Amygdala (tissue), 56 donors: ENCODE results near the gene SASS6.

Experiments
- DNase-seq, 56 donors: peaks; one replicate each; lab custom pipeline; 2025; lab: John Stamatoyannopoulos, UW

The SASS6 gene

GRCh38 chr1:100132566-100133477 lies at the start of gene SASS6, which contains the start of gene TRMT13:
Gene SASS6 (minus strand): TSS chr1:100132930. CDS start chr1:100132814, 116 bp downstream.
Gene TRMT13 (plus strand): TSS chr1:100133163. CDS start chr1:100133169, 6 bp downstream.
- DNase-seq, result peak; percentile 77 to 98 (median 94)

GRCh38 chr1:100178091-100178490 lies 45.4 kb upstream of the SASS6 start, which contains the start of gene LRRC39:
Gene LRRC39 (minus strand): TSS chr1:100178256. CDS start chr1:100168516, 9,740 bp downstream.
- no peak for DNase-seq

- DNase-seq, result no peak
These were observed 44.7 kb upstream of the SASS6 start for GRCh38 chr1:100177295-100178041.

- no peak for DNase-seq
These were observed 35.3 kb upstream of the SASS6 start for GRCh38 chr1:100168051-100168450.

- DNase-seq, result no peak
These were observed 32.0 kb upstream of the SASS6 start for GRCh38 chr1:100164702-100165101.

- peak in 1 of 56 donors; percentile 2 for DNase-seq
These were observed 31.5 kb upstream of the SASS6 start for GRCh38 chr1:100164216-100164615.

- DNase-seq, result no peak
These were observed 30.2 kb upstream of the SASS6 start for GRCh38 chr1:100162881-100163280.

GRCh38 chr1:100152271-100152670 lies 19.5 kb upstream of the SASS6 start:
- no peak for DNase-seq

GRCh38 chr1:100151679-100152078 lies 18.9 kb upstream of the SASS6 start:
- no peak for DNase-seq

- DNase-seq, result no peak
These were observed 15.1 kb upstream of the SASS6 start for GRCh38 chr1:100147875-100148274.

GRCh38 chr1:100146958-100147357 lies 14.2 kb upstream of the SASS6 start:
- DNase-seq, result no peak

GRCh38 chr1:100145116-100145515 lies 12.4 kb upstream of the SASS6 start:
- no peak for DNase-seq

- DNase-seq, result no peak
These were observed 9.6 kb upstream of the SASS6 start for GRCh38 chr1:100142343-100142742.

- no peak for DNase-seq
These were observed 8.5 kb upstream of the SASS6 start for GRCh38 chr1:100141192-100141591.

GRCh38 chr1:100137602-100138001 lies 4.9 kb upstream of the SASS6 start:
- no peak for DNase-seq

GRCh38 chr1:100134872-100135271 lies 2.1 kb upstream of the SASS6 start:
- no peak for DNase-seq

- DNase-seq, result no peak
These were observed 1.1 kb downstream of the SASS6 start for GRCh38 chr1:100131623-100132022.

- no peak for DNase-seq
These were observed 2.1 kb downstream of the SASS6 start for GRCh38 chr1:100130552-100131077.

- DNase-seq, result no peak
These were observed 5.5 kb downstream of the SASS6 start for GRCh38 chr1:100127226-100127625.

GRCh38 chr1:100122177-100122576 lies 10.6 kb downstream of the SASS6 start:
- no peak for DNase-seq

GRCh38 chr1:100115524-100115923 lies 17.2 kb downstream of the SASS6 start:
- DNase-seq, result no peak
